Measurements from ENCODE around the gene CLEC3A. TPM values are rescaled to one million over a fixed set of nuclear protein-coding genes. Genes with fewer than 3 reads are reported as not detected.
"Not testable (repeated sequence)": the region's sequence is repeated elsewhere in the genome, so short reads cannot be mapped to it uniquely, and the experiment has no call there.

CLEC3A gene
- total RNA-seq, 1 experiment from 2014 or later = 1.1 TPM

DNA sequence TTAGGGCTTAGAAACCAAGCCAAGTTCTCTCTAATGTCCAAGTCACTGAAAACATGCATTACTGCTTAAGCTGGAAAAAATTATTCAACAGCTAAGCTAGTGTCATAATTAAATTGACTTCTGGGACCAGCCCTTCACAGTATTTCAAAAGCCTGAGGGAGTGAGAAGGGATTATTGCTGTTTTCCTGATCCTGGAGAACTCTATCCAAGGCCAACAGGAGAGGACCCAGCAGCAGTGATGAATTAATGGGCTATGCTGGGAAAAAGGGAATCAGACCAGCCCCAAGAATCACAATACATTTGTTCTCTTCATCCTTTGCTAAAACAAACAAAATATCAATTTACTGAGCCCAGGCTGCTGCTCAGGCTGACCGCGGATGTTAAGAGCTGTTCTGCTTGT lies 34.5 kb upstream of the CLEC3A start:
- Mint-ChIP-seq H3K36me3 (ENCODE audit: insufficient read depth, unreplicated experiment) (no peaks in the 10 kb centered on the region), H3K9me3 (ENCODE audit: unreplicated experiment) (peaks cover 8% of the 10 kb centered on the region), H3K27ac (ENCODE audit: unreplicated experiment) (no peak overlapping the region), H3K27me3 (ENCODE audit: insufficient read depth, unreplicated experiment) (peaks cover 18% of the 10 kb centered on the region), H3K4me1 (ENCODE audit: low read depth, unreplicated experiment) (no peaks in the 10 kb centered on the region), H3K4me3 (ENCODE audit: unreplicated experiment) (no peak overlapping the region)
- DNase-seq = no peak
- Histone ChIP-seq H3K4me1 (no peaks in the 10 kb centered on the region), H3K4me3 (ENCODE audit: low read depth, low read length) (no peak overlapping the region), H3K36me3 (ENCODE audit: control insufficient read depth, insufficient read depth, low read length) (no peaks in the 10 kb centered on the region), H3K9me3 (no peaks in the 10 kb centered on the region), H3K27me3 (replicated peaks; ENCODE audit: control insufficient read depth, insufficient read depth, low read length) (no peaks in the 10 kb centered on the region)
- ChIA-PET CTCF (no interaction called here), POLR2A (no interaction called here)
- intact Hi-C loops (cut with micrococcal nuclease; ENCODE audit: unreplicated experiment) = no loop called here
- TF ChIP-seq, protein P1, sequence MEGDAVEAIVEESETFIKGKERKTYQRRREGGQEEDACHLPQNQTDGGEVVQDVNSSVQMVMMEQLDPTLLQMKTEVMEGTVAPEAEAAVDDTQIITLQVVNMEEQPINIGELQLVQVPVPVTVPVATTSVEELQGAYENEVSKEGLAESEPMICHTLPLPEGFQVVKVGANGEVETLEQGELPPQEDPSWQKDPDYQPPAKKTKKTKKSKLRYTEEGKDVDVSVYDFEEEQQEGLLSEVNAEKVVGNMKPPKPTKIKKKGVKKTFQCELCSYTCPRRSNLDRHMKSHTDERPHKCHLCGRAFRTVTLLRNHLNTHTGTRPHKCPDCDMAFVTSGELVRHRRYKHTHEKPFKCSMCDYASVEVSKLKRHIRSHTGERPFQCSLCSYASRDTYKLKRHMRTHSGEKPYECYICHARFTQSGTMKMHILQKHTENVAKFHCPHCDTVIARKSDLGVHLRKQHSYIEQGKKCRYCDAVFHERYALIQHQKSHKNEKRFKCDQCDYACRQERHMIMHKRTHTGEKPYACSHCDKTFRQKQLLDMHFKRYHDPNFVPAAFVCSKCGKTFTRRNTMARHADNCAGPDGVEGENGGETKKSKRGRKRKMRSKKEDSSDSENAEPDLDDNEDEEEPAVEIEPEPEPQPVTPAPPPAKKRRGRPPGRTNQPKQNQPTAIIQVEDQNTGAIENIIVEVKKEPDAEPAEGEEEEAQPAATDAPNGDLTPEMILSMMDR (IDR thresholded peaks at IDR 0.05; ENCODE audit: insufficient read depth in 1 of 2, low read depth in 1 of 2, low read length in 1 of 2, severe bottlenecking in 1 of 2, unreplicated experiment in 1 of 2) = no peak
- no TSS peak for BruUV-seq (replicated peaks)

DNA sequence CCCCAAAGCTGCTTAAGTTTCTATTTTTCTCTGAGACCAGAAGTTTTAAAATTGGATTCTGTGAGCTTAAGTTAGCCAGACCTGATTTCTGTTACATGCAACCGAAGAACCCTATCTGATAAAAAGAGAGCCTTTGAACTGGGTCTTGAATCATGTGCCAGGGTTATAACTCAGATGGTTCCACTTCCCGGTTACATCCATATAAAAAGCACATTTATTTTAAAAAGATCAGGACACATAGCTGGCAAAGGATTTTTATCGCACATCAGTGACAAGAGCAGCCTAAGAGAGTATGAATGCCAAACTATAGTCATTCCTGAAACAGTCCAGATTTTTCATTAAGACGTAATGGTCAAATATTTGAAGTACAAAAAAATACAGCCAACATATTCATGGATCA lies 32.5 kb upstream of the CLEC3A start:
- TF ChIP-seq, protein P1 (IDR thresholded peaks at IDR 0.05; ENCODE audit: insufficient read depth in 1 of 2, low read depth in 1 of 2, low read length in 1 of 2, severe bottlenecking in 1 of 2, unreplicated experiment in 1 of 2) = no peak
- Mint-ChIP-seq H3K27ac (ENCODE audit: unreplicated experiment) (no peak overlapping the region), H3K27me3 (ENCODE audit: insufficient read depth, unreplicated experiment) (peaks cover 8% of the 10 kb centered on the region), H3K4me3 (ENCODE audit: unreplicated experiment) (no peak overlapping the region), H3K36me3 (ENCODE audit: insufficient read depth, unreplicated experiment) (no peaks in the 10 kb centered on the region), H3K4me1 (ENCODE audit: low read depth, unreplicated experiment) (no peaks in the 10 kb centered on the region), H3K9me3 (ENCODE audit: unreplicated experiment) (peaks cover 9% of the 10 kb centered on the region)
- DNase-seq = no peak
- Histone ChIP-seq H3K9me3 (0 out of 2 replicates have a peak, but pooled peaks cover 4% of the 10 kb centered on the region), H3K4me3 (ENCODE audit: low read depth, low read length) (no peak overlapping the region), H3K4me1 (no peaks in the 10 kb centered on the region), H3K36me3 (ENCODE audit: control insufficient read depth, insufficient read depth, low read length) (no peaks in the 10 kb centered on the region), H3K27me3 (replicated peaks; ENCODE audit: control insufficient read depth, insufficient read depth, low read length) (no peaks in the 10 kb centered on the region)
- CTCF ChIA-PET = interaction anchor here (0.6 kb wide), 2 partner anchors 95 to 103 kb away, joined by 3 read pairs; no protein-coding TSS in a partner anchor
- BruUV-seq (replicated peaks) = no TSS peak
- intact Hi-C loops (cut with micrococcal nuclease; ENCODE audit: unreplicated experiment) = no loop called here
- POLR2A ChIA-PET = no interaction called here

DNA sequence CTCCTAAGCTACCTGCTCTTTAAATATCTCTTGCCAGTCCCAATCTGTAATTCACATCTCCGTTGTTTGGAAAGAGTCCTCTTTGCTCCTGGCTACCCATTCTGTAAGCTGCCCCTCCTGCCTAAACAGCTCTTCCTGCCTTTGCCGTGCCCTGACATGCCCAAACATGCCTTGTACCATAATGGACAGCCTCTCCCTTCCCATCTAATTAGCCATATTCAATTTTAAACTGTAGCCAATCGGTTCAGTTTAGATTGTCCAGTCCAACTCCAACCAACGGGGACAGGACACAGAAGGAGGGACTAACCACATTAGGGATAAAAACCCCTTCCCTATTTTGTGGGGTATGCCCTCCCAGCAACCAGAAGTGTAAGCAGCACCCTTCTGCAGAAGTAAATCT lies 30.6 kb upstream of the CLEC3A start:
- H3K4me1 Mint-ChIP-seq (ENCODE audit: low read depth, unreplicated experiment) = no peaks in the 10 kb centered on the region
- no peaks in the 10 kb centered on the region for H3K36me3 Mint-ChIP-seq (ENCODE audit: insufficient read depth, unreplicated experiment)
- DNase-seq = no peak
- ChIA-PET CTCF (interaction anchor here (1.3 kb wide), 1 partner anchor 11 kb away, joined by 3 read pairs; no protein-coding TSS in a partner anchor), POLR2A (no interaction called here)
- peaks cover 8% of the 10 kb centered on the region for H3K27me3 Mint-ChIP-seq (ENCODE audit: insufficient read depth, unreplicated experiment)
- BruUV-seq (replicated peaks) = no TSS peak
- Histone ChIP-seq H3K27me3 (replicated peaks; ENCODE audit: control insufficient read depth, insufficient read depth, low read length) (no peaks in the 10 kb centered on the region), H3K9me3 (peaks cover 4% of the 10 kb centered on the region; the same call in 1 of the 2 replicates), H3K4me3 (ENCODE audit: low read depth, low read length) (no peak overlapping the region), H3K4me1 (no peaks in the 10 kb centered on the region), H3K36me3 (ENCODE audit: control insufficient read depth, insufficient read depth, low read length) (no peaks in the 10 kb centered on the region)
- H3K9me3 Mint-ChIP-seq (ENCODE audit: unreplicated experiment) = peaks cover 28% of the 10 kb centered on the region
- TF ChIP-seq, protein P1 (IDR thresholded peaks at IDR 0.05; ENCODE audit: insufficient read depth in 1 of 2, low read depth in 1 of 2, low read length in 1 of 2, severe bottlenecking in 1 of 2, unreplicated experiment in 1 of 2) = no peak
- no peak overlapping the region for H3K4me3 Mint-ChIP-seq (ENCODE audit: unreplicated experiment)
- intact Hi-C loops (cut with micrococcal nuclease; ENCODE audit: unreplicated experiment) = no loop called here
- H3K27ac Mint-ChIP-seq (ENCODE audit: unreplicated experiment) = no peak overlapping the region

DNA sequence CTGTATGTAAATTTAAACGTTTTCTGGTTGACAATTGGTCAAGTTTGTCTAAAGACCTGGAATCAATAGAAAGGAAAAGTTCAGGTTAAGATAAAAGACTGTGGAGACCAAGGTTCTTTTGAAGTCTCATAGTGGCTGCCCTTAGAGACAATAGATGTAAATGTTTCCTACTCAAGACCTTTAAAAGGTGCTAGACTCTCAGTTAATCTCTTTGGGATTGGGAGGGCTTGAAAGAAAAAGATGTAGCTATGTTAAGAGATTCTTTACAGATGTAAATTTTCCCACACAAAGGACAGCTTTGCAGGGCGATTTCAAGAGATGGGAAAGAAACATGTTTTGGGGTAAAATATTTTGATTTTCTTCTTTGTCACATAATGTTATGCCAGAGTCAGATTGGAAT lies 30.0 kb upstream of the CLEC3A start:
- H3K4me1 ChIP-seq; CTCF ChIA-PET; intact Hi-C loops (cut with micrococcal nuclease; ENCODE audit: unreplicated experiment); H3K27ac Mint-ChIP-seq (ENCODE audit: unreplicated experiment); H3K36me3 Mint-ChIP-seq (ENCODE audit: insufficient read depth, unreplicated experiment); BruUV-seq (replicated peaks); H3K27me3 Mint-ChIP-seq (ENCODE audit: insufficient read depth, unreplicated experiment); H3K4me3 ChIP-seq (ENCODE audit: low read depth, low read length); H3K4me3 Mint-ChIP-seq (ENCODE audit: unreplicated experiment); DNase-seq; H3K4me1 Mint-ChIP-seq (ENCODE audit: low read depth, unreplicated experiment); H3K9me3 ChIP-seq; H3K36me3 ChIP-seq (ENCODE audit: control insufficient read depth, insufficient read depth, low read length); POLR2A ChIA-PET; H3K27me3 ChIP-seq (replicated peaks; ENCODE audit: control insufficient read depth, insufficient read depth, low read length): not testable (repeated sequence)
- H3K9me3 Mint-ChIP-seq (ENCODE audit: unreplicated experiment) = peaks cover 28% of the 10 kb centered on the region
